ENCODE results near the gene PIK3CB. TPM values are rescaled to one million over a fixed set of nuclear protein-coding genes. Genes with fewer than 3 reads are reported as not detected.

Gene PIK3CB
- total RNA-seq, 1 donor from 2014 or later = 77.6 TPM

DNA sequence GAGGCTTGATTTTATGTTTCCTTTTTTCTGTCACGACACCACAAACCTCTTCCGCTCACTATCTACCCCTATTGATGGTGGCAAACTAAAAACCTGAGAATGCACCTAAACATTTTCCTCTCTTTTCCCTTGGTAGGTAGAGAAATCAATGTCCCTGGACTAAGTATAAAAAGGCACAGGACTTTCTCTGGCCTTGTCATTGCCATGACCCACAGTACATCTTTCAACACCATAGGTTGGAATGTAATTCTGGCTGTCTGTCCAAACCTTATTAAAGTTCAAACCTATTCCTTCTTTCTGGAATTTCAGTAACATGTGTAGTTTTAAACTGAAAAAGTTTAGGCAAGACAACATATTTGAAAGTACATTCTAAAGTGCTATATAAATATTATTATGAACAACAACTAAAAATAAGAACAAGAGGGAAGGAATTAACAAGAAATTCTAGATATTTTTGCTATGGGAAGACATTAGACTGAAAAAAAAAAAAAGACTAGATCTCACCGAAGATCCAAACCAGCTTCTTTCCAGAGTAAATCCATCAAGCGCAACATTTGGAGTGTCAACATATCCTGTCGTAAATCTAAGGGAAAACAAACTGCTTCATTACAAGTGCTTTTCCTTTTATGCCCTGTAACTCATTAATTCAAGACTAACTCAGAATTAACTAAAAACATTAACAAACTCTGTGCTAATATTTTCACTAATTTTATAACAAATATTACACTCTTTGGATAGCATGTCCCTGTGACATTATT lies 153.1 kb downstream of the PIK3CB start:
- peak; percentile 87 for DNase-seq (ENCODE audit: low read depth)

DNA sequence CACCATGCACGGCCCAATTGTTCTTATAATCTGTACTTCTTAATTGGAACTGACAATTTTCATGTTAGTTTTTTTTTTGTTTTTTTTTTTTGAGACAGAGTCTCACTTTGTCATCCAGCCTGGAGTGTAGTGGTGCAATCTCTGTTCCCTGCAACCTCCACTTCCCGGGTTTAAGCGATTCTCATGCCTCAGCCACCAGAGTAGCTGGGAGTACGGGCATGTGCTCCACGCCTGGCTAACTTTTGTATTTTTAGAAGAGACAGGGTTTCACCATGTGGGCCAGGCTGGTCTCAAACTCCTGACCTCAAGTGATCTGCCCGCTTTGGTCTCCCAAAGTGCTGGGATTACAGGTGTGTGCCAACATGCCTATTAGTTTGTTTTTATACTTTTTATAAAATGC lies 153.8 kb downstream of the PIK3CB start:
- peak; percentile 52 for DNase-seq (ENCODE audit: low read depth)

DNA sequence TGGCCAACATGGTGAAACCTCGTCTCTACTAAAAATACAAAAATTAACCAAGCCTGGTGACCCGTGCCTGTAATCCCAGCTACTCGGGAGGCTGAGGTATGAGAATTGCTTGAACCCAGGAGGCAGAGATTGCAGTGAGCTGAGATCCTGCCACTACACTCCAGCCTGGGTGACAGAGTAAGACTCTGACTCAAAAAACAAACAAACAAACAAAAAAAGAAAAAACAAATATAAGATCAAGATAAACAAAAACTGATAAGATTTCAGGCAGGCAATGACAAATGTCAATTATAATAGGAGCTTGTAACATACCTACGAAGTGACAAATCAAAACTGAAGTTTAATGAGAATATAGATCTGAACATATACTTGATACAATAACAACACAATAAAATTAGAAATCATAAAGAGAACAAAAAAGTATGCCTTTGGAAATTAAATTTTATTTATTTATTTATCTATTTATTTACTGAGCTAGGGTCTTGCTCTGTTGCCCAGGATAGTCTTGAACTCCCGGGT lies 155.8 kb downstream of the PIK3CB start:
- DNase-seq (ENCODE audit: low read depth) = no peak

DNA sequence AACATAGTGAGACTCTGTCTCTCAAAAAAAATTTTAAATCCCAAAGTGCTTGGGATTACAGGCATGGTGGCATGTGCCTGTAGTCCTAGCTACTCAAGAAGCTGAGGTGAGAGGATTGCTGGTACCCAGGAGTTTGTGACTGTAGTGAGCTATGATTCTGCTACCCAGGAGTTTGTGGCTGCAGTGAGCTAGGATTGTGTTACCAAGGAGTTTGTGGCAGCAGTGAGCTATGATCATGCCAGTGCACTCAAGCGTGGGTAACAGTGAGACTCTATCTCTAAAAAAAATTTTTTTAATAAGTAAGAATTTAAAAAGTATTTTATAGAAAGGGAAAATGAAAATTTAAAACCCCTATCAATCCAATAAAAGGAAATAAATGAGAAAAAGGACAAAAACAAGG lies 156.6 kb downstream of the PIK3CB start:
- peak; percentile 69 for DNase-seq (ENCODE audit: low read depth)

DNA sequence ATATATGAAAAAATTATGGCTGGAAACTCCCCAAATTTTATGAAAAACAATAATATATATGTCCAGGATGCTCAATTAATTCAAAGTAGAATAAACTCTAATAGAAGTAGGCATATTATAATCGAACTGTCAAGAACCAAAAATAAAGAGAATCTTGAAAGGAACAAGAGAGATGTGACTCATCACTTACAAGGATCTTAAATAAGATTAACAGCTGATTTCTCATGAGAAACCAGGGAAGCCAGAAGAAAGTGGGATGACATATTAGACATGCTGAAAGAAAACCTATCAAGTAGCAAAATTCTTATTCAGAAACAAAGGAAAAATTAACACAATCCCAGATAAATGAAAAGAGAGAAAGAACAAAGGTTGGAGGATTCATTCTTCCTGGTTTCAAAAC lies 159.3 kb downstream of the PIK3CB start:
- peak; percentile 69 for DNase-seq (ENCODE audit: low read depth)

DNA sequence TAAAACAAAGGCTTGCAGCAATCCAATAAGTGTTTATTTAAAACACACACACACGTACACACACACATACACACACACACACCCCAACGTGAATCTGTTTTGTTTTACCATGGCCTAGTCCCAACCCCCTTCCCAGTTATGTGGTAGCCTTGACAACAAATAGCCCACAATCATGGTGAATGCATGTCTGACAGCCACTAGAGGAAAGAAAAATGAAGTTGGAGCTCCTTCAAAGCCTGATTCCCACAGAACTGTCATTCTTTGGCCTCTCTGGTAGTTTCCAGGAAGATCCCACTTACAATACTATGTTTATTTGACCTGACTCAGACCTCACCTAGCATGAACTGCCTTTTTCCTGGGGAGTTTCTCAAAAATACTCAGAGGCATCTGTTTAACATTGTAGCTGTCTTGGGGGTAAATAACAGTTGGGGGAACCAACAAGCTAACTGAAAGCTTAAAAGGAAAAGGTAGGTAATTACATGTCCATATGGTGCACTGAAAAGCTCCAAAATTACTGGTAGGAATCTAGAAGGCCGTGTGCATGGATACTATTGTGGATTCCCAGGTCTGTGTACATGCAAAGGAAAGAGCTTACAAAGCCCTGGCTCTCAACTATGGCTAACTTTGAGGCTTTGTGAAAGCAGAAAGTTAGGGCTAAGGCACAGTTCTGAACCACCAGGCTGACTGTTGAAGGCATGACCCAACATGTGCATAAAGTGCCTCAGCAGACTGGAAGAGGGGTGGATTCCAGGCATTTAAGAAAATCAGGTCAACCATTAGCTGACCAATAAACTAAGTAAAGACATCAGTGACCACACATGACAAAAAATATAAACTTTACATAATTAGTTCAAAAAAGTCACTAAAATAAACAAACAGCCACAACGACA lies 160.8 kb downstream of the PIK3CB start:
- peak; percentile 95 for DNase-seq (ENCODE audit: low read depth)

DNA sequence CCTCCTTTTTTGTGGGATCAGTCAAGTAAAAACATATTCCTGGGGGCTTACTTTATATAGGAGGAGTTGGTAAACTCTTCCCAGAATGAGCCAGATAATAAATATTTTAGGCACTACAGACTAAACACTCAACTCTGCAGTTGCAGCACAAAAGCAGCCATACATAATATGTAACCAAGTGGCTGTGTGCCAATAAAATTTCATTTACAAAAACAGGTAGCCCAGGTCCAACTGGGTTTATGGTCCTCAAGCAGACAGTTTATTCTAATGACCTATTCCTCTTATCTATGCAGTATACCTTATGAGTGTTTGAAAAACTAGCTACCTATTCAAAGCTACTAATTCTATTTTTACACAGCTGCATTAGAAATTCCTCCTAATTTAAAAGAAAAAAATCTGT lies 164.3 kb downstream of the PIK3CB start:
- no peak for DNase-seq (ENCODE audit: low read depth)

DNA sequence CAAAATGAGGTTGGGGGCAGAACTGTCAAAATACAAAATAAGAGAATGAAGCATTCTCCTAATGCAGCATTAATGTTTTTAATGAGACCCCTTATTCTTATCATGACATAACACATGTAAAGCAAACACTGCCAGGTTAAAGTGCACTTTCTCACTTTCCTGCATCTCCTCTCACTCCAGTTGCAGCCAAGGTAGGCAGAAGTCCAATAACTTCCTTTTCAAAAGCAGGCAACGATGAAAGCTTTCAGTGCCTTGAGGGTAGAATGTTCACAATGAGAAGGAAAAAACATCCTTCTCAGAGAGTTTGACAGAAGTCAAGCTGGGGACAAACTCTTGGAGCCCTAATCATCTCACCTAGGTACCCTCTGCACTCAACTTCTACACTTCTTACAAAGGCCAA lies 166.6 kb downstream of the PIK3CB start:
- DNase-seq (ENCODE audit: low read depth) = no peak

DNA sequence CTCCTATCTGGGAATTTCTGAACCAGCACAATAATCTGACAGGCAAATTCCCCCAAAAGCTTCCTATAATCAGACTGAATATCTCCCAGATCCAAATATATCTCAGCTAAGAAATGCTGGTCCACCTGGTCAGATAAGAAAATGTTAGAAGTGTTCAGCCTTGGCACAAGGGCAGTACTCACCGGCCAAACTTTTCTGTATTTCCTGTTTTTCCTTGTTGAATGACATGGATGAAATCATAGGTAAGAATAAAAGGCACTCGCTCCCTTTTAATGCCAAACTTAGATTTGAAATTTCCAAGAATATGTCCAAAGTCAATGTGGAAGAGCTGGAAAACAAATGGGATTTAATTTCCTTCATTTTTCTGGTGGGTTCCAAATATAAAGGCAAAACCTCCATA lies 177.2 kb downstream of the PIK3CB start:
- no peak for DNase-seq (ENCODE audit: low read depth)

DNA sequence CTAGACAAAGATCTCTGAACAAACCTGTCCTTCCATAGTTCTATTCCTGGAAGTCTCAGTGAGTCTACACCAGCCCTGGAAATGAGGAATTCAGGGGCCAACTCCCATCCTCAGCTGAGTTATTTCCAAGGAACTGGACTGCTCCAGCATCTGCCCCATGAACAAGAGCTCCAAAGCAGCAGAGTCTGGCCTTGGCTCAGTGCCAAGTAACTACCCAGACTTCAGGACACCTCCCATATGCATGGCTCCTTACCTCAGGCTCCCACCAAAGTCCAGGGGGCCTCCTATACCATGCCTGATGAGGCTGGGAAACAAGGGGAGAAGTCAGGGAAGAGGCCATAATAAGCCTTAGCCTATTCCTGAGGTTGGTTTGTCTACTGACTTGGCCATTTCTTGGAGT lies 181.2 kb downstream of the PIK3CB start:
- DNase-seq (ENCODE audit: low read depth) = no peak

DNA sequence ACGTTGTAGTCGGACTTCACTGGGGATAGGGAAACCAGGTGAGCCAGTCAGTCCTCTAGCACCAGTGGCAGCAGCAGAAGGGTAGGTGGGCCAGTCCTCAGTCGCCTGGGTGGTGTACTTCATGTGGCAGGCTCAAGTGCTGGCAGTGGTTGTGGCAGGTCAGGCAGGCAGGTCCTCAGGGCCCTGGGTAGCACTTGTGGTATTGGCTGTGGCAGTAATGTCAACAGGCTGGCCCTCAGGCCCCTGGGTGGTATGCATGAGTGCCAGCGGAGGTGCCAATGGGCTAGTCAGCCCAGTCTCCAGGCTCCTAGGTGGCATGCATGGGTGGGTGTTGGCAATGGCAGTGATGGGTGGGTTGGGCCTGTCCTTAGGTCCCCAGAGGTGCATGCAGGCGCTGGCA lies 185.6 kb downstream of the PIK3CB start:
- no peak for DNase-seq (ENCODE audit: low read depth)

DNA sequence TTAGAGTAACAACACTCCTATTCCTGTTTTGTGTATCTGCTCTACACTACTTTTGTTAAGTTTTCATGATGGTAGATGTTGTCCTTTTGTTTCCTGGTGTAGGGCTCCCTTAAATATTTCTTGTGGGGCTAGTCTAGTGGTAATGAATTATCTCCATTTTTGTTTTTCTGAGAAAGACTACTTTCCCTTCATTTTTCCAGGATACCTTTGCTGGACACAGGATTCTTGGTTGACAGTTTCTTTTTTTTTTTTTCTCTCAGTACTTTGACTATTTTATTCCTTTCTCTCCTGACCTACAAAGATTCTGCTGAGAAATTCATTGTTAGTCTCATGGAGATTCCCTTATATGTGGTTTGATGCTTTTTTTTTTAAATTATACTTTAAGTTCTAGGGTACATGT lies 188.2 kb downstream of the PIK3CB start:
- no peak for DNase-seq (ENCODE audit: low read depth)

DNA sequence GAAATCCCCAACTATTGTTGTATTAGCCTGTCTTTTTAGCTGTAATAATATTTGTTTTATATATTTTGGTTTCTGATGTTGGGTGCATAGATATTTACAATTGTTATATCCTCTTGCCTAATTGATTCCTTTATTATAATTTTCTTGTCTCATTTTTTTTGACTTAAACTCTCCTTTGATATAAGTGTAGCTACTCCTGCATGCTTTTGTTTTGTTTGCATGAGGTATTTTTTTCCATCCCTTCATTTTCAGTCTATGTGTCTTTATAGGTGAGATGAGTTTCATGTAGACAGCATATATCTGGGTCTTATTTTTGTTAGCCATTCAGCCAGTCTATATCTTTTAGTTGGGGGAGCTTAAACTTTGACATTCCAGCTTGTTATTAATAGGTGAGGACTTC lies 188.7 kb downstream of the PIK3CB start:
- no peak for DNase-seq (ENCODE audit: low read depth)

DNA sequence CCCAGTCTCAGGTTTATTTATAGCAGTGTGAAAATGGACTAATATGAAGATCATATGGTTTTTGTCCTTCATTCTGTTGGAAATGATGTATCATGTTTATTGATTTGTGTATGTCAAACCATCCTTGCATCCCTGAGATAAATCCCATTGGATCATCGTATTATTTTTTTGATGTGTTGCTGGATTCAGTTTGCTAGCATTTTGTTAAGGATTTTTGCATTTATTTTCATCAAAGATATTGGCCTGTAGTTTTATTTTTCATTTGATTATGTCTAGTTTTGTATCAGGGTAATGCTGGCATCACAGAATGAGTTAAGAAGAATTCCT lies 191.8 kb downstream of the PIK3CB start:
- DNase-seq (ENCODE audit: low read depth) = no peak

DNA sequence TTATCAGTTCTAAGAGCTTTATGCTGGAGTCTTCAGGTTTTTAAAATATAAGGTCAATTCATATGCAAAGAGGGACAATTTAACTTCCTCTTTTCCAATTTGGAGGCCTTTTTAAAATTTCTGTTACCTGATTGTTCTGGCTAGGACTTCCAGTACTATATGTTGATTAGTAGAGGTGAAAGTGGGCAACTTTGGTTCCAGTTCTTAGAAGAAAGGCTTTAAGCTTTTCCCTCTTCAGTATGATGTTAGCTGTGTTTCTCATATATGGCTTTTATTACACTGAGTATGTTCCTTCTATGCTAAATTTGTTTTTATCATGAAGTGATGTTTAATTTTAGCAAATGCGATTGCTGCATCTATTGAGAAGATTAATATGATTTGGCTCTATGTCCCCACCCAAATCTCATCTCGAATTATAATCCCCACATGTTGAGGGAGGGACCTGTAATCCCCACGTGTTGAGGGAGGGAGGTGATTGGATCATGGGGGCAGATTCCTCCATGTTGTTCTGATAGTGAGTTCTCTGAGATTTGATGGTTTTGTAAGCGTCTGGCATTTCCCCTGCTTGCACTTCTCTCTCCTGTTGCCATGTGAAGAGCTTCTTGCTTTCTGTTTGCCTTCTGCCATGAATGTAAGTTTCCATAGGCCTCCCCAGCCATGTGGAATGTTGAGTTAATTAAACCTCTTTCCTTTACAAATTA lies 192.4 kb downstream of the PIK3CB start:
- no peak for DNase-seq (ENCODE audit: low read depth)

DNA sequence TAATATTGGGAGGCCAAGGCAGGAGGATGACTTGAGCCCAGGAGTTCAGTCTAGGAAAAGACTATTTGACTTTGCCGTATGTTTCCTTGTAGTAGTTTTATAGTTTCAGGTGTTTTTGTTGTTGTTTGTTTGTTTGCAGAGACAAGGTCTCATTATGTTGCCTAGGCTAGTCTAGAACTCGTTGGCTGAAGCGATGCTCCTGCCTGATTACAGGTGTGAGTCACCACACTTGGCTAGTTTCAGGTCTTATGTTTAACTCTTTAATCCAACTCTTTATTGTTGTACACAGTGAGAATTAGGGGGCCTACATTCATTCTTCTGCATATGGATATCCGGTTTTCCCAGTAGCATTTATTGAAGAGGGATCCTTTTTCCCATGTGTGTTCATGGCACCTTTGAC lies 194.2 kb downstream of the PIK3CB start:
- DNase-seq (ENCODE audit: low read depth) = no peak

DNA sequence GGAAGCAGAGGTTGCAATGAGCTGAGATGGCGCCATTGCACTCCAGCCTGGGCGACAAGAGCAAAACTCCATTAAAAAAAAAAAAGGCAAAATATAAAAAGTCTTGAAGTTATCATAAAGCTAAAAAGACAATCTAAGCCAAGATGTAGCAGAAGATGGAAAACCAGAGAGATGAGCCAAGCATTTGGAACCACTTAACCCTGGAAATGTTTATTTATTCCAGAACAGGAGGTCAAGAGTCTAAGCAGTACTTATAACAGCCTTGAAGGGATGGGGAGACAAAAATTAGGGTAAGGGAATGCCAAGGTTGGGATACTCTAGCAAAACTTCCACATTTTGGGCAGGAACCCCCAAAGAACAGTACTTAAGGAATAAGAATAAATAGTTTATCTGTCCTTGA lies 196.1 kb downstream of the PIK3CB start:
- no peak for DNase-seq (ENCODE audit: low read depth)

DNA sequence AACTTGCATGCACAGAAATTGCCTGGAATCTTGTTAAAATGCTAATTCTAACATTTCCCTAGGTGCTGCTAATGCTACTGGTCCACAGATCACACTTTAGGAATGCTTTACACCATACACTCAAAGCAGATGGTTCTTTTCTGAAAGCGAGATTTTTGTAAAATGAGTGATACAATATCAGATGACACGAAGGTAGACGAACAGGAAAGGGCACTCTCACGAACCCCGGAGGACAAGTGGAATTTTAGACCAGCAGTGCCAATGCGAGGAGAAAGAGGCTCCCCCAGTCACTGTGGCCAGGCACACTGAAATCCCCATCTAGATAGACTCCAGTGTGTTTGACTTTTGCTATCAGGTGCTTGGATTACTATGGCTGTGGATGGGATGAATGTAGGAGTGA lies 205.2 kb downstream of the PIK3CB start:
- no peak for DNase-seq (ENCODE audit: low read depth)

DNA sequence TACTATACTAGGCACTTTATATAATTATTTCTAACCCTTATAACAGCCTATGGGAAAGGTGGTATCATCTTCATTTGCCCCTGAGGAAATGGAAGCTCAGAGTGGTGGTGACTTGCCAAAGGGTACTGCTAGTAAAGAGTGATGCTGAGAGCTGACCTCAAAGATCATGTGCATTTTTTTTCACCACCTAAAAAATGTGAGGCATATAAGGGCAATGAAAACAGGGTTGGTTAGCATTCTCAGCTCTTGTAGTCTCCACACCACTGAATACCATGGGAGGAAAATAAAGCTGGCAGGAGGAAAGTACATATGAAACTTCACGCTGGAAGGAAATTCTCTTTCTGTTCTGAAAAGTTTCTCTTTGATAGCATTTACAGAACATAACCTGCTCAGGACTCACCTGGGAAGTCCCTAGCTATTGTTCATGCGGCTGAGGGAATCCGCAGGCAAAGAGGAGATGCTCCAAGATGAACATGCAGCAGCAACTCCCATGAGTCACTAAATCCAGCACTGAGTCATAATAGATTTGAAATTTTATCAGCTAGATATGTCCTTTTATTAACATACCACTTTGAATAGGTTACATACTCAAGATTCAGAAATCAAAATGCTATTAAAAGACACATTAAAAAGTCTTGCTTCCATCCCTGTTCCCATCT lies 208.9 kb downstream of the PIK3CB start:
- no peak for DNase-seq (ENCODE audit: low read depth)

DNA sequence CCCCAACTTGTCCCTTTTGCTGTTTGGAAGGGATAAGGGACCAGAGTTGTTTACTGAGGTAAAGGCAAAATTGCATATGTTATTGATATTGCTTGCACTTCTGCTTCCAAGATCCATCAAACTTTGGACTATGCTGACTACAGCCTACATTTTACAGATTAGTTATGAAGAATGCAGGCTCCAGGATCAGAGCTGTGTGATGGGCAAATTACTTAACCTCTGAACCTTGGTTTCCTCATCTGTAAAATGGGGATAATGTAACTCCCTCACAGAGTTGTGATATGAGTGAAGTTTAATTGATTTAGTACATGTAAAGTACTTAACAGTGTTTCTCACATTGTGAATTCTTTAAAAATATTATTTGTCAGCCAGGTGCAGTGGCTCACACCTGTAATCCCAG lies 210.2 kb downstream of the PIK3CB start:
- no peak for DNase-seq (ENCODE audit: low read depth)

DNA sequence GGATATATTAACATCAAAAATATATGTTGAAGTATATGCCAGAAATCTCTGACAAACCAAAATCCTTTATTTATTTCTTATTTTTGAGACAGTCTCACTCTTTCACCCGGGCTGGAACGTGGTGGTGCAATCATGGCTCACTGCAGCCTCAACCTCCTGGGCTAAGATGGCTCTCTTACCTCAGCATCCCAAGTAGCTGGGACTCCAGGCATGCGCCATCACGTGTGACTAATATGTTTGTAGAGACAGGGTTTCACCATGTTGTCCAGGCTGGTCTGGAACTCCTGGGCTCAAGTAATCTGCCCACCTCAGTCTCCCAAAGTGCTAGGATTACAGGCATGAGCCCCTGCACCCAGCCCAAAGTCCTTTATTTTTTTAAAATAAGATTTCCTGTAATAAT lies 214.3 kb downstream of the PIK3CB start:
- no peak for DNase-seq (ENCODE audit: low read depth)

DNA sequence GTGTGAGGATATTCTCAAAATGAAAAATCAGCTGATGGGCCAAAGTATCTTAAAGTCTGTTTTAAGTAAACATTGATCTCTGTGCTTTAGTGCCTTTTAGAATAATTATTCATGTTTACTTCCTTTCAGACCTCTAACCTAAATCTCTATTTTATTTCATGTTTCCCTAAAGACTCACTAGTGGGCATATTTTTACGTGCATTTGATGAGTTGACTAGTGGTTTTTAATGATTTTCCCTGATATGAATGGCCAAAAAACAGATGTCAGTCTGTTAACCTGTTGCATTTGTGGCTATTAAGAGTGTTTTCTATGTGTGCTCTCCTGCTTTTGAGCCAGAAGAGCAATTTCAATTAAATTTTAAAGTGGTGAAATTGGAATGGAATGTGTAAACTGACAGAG lies 219.3 kb downstream of the PIK3CB start:
- DNase-seq (ENCODE audit: low read depth) = no peak
